RWPE2 (cell line): Measurements from ENCODE around the gene SIAH3.

Experiments
- ATAC-seq: fragments of 200-7000 bp; cut with Tn5 transposase; 3 replicates; pipeline ENCODE4 v1.9.1; 2021; ENCODE audit warnings: low read depth
- DNase-seq: peaks from one replicate; pipeline ENCODE4 v3.0.0-alpha.2; 2020; ENCODE audit warnings: low spot score
- H3K27ac ChIP-seq: fragments of 450-650 bp; 2 replicates; pipeline ENCODE4 v1.5.1; 2017; ENCODE audit warnings: mild to moderate bottlenecking; ENCODE audit not compliant: poor library complexity, severe bottlenecking
- H3K27me3 ChIP-seq: fragments of 250-450 bp; sonication (Bioruptor Pico); 2 replicates; pipeline ENCODE4 v1.5.1; 2021; ENCODE audit warnings: mild to moderate bottlenecking, moderate library complexity; ENCODE audit not compliant: insufficient read depth, poor library complexity, severe bottlenecking
- H3K36me3 ChIP-seq: fragments of 250-450 bp; sonication (Bioruptor Pico); 2 replicates; pipeline ENCODE4 v1.5.1; 2020; ENCODE audit warnings: low read depth, mild to moderate bottlenecking, moderate library complexity
- H3K4me1 ChIP-seq: fragments of 250-450 bp; sonication (Bioruptor Pico); 2 replicates; pipeline ENCODE4 v1.5.1; 2021; ENCODE audit warnings: mild to moderate bottlenecking, moderate library complexity; ENCODE audit not compliant: insufficient read depth, poor library complexity, severe bottlenecking
- H3K4me3 ChIP-seq: fragments of 250-450 bp; sonication (Bioruptor Pico); 2 replicates; pipeline ENCODE4 v1.5.1; 2021; ENCODE audit warnings: mild to moderate bottlenecking, moderate library complexity; ENCODE audit not compliant: severe bottlenecking
- H3K9me3 ChIP-seq: fragments of 250-450 bp; sonication (Bioruptor Pico); 2 replicates; pipeline ENCODE4 v1.5.1; 2021; ENCODE audit warnings: mild to moderate bottlenecking, moderate library complexity; ENCODE audit not compliant: severe bottlenecking
- TF ChIP-seq, protein P1 (sequence below): fragments of 450-650 bp; IDR thresholded peaks from one replicate; pipeline ENCODE4 v1.5.1; 2017; ENCODE audit warnings: mild to moderate bottlenecking, moderate library complexity; ENCODE audit not compliant: poor library complexity, severe bottlenecking

Gene SIAH3

DNA sequence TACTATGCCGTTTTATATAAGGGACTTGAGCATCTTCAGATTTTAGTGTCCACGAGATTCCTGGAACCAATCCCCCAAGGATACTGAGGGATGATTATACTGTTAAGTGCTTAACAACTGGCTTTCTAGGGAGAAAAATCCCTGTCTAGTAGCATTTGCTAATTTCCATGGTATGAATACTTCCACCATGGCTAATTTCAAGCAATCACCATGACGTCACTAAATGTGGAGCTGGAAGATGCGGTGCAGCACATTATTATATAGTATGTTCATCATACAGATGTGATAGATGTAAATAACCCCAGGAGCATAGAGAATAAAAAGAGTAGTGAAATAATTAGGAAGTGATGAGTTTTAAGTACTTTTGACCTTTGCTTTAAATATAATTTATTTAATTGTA, 72.7 kb downstream of the SIAH3 start:
- H3K4me1 ChIP-seq = peaks cover 7% of the 10 kb centered on the region
- H3K36me3 ChIP-seq = no peaks in the 10 kb centered on the region
- H3K9me3 ChIP-seq = no peaks in the 10 kb centered on the region
- TF ChIP-seq, protein P1, sequence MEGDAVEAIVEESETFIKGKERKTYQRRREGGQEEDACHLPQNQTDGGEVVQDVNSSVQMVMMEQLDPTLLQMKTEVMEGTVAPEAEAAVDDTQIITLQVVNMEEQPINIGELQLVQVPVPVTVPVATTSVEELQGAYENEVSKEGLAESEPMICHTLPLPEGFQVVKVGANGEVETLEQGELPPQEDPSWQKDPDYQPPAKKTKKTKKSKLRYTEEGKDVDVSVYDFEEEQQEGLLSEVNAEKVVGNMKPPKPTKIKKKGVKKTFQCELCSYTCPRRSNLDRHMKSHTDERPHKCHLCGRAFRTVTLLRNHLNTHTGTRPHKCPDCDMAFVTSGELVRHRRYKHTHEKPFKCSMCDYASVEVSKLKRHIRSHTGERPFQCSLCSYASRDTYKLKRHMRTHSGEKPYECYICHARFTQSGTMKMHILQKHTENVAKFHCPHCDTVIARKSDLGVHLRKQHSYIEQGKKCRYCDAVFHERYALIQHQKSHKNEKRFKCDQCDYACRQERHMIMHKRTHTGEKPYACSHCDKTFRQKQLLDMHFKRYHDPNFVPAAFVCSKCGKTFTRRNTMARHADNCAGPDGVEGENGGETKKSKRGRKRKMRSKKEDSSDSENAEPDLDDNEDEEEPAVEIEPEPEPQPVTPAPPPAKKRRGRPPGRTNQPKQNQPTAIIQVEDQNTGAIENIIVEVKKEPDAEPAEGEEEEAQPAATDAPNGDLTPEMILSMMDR = no peak
- H3K27me3 ChIP-seq = no peaks in the 10 kb centered on the region
- DNase-seq (no peak), ATAC-seq (no peak)
- H3K27ac ChIP-seq = no peak overlapping the region
- H3K4me3 ChIP-seq = no peak overlapping the region

DNA sequence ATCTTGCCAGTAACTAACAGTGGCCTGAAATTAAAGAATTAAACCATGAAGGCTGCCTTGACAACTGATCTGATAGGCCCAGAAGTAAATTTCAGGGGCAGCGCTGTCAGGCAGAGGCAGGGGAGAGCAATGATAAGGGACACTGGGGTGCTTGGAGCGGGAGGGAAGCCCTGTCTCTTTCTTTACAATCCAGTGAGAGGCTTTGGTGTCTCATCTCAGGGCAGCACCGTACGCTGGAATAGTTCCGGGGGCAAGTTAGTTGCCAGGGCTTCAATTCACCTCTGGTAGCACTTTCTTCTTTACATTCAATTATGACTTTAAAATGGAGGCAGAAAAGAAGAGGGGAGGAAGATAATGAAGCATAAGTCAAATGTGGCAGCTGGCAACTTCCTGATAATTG, 74.8 kb downstream of the SIAH3 start:
- TF ChIP-seq, protein P1 = no peak
- Histone ChIP-seq H3K9me3 (no peaks in the 10 kb centered on the region), H3K27ac (no peak overlapping the region), H3K4me1 (peaks cover 16% of the 10 kb centered on the region), H3K4me3 (no peak overlapping the region), H3K36me3 (no peaks in the 10 kb centered on the region), H3K27me3 (no peaks in the 10 kb centered on the region)
- DNase-seq (no peak), ATAC-seq (no peak)

DNA sequence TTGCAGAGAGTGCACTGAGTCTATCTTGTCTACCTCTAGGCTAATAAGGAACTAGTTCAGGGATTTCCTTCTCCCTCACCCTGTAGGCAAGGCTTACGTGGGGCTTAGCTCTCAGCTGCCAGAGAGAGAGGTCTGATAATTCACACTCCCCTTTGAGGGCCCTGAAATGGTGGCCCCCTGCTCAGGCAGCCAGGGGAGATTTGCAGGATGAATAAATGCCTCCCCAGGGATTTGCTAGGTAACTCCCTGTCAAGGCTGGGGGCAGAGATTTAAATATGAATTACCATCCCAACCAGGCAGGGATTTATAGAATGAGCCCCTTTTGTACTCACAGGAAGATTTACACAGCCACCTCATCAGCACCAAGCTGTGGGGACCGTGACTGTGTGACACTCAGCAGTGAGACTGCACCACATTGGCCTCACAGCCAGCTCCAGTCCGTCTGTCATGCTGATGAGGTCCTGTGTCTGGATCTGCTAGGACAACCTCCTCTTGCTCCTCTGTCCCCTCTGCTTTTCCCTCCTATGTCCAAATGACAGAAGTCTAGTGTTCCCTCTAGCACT, 76.1 kb downstream of the SIAH3 start:
- TF ChIP-seq, protein P1 = no peak
- H3K4me3 ChIP-seq = no peak overlapping the region
- ATAC-seq (no peak), DNase-seq (no peak)
- peaks cover 10% of the 10 kb centered on the region for H3K4me1 ChIP-seq
- H3K27ac ChIP-seq = no peak overlapping the region
- H3K36me3 ChIP-seq = no peaks in the 10 kb centered on the region
- no peaks in the 10 kb centered on the region for H3K9me3 ChIP-seq
- H3K27me3 ChIP-seq = no peaks in the 10 kb centered on the region

DNA sequence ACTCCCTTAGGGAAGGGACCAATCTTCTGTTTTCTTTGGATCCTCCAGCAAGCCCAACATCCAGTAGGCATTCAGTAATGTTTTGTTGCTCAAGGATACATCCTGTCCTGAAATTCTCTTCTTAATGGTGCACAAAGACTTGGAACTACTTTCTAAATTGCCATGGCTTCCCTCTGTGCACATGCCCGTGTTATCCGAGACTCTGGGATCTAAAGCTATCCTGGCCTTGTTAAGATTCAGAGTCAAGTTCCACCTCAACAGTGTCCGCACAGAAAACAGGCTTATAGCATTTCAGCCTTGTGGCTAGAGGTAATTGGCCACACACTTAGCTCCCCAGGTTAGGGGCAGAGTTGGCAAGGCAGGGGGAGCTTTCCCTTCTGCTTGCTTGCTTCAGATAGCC, 77.6 kb downstream of the SIAH3 start:
- TF ChIP-seq, protein P1 = no peak

DNA sequence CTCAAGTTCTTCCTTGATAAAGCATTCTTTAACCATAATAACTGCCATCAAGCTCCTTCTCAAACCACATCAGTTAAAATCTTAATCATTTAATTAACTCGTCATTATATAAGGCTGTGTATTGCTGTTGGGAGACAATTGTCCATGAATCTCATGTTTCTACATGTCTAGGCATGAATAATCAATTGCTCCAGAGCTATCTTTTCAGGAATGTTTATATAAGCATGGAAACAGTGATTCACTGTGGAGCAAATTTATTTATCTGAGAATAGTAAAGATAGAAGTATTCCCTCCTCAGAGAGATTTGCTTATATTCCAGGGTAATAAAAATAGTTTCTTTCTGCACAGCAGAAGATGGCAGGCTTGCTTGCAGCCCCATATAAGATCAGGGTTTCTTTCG, 78.3 kb downstream of the SIAH3 start:
- DNase-seq = no peak
- Histone ChIP-seq H3K4me1 (peaks cover 10% of the 10 kb centered on the region), H3K27me3 (no peaks in the 10 kb centered on the region), H3K27ac (no peak overlapping the region), H3K4me3 (no peak overlapping the region), H3K36me3 (no peaks in the 10 kb centered on the region), H3K9me3 (no peaks in the 10 kb centered on the region)
- TF ChIP-seq, protein P1 = no peak
- peak; percentile 81 for ATAC-seq

More for the DNA sequence above, 77.6 kb downstream of the SIAH3 start:
- Histone ChIP-seq H3K36me3 (no peaks in the 10 kb centered on the region), H3K27me3 (no peaks in the 10 kb centered on the region), H3K9me3 (no peaks in the 10 kb centered on the region), H3K27ac (no peak overlapping the region), H3K4me3 (no peak overlapping the region), H3K4me1 (peaks cover 10% of the 10 kb centered on the region)
- DNase-seq (no peak), ATAC-seq (no peak)
